ENCODE measurements around the gene DHX15.

DNA sequence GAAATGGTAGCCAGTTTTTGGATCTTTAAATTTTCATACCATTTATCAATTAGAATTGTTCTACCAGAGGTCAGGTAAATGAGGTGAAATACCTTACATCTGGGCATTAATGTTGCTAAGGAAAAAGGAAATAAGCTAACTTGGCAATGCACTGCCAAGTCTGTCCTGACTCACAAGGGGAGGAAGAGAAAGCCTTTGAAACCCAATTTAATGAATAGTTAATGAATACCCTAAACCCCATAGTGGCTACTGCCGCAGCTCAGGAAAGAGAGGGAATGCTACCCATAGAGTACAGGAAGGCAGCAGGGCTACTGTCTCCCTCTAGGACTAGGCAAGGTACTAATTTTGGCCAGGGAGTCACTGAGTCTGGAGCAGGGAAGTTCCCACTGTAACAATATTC lies 16.8 kb upstream of the DHX15 start:
- TF ChIP-seq, protein P1, sequence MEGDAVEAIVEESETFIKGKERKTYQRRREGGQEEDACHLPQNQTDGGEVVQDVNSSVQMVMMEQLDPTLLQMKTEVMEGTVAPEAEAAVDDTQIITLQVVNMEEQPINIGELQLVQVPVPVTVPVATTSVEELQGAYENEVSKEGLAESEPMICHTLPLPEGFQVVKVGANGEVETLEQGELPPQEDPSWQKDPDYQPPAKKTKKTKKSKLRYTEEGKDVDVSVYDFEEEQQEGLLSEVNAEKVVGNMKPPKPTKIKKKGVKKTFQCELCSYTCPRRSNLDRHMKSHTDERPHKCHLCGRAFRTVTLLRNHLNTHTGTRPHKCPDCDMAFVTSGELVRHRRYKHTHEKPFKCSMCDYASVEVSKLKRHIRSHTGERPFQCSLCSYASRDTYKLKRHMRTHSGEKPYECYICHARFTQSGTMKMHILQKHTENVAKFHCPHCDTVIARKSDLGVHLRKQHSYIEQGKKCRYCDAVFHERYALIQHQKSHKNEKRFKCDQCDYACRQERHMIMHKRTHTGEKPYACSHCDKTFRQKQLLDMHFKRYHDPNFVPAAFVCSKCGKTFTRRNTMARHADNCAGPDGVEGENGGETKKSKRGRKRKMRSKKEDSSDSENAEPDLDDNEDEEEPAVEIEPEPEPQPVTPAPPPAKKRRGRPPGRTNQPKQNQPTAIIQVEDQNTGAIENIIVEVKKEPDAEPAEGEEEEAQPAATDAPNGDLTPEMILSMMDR (IDR thresholded peaks at IDR 0.05; ENCODE audit: insufficient read depth, low read depth, low read length), result no peak
- no peak for TF ChIP-seq EZH2 (IDR thresholded peaks at IDR 0.05; ENCODE audit: insufficient read depth, low read length)

Measured in astrocyte (in vitro differentiated cells and primary cell).